Measurements from ENCODE around the gene SKA3. TPM values are rescaled to one million over a fixed set of nuclear protein-coding genes. Genes with fewer than 3 reads are reported as not detected.

SKA3 gene
- total RNA-seq, 5 donors from 2014 or later (not counting 1 experiment from before 2014, with no cell fraction given): 0.69 to 2.7 (median 0.98) TPM

- ATAC-seq (replicated peaks in 1 of 4) (no peak), DNase-seq (no peak)
- Histone ChIP-seq H3K4me1 (ENCODE audit: control insufficient read depth in 1 of 2, extremely low read depth in 1 of 2, insufficient read depth in 2 of 2, low read length in 2 of 2) (no peaks in the 10 kb centered on the region), H3K27me3 (replicated peaks in 1 of 2; ENCODE audit: control insufficient read depth in 2 of 2, extremely low read depth in 1 of 2, insufficient read depth in 2 of 2, low read length in 1 of 2) (peaks cover 0 to 11% of the 10 kb centered on the region in 2 experiments), H3K9me3 (no peaks in the 10 kb centered on the region), H3K4me3 (ENCODE audit: control insufficient read depth in 1 of 2, extremely low read depth in 1 of 2, low read length in 1 of 2) (no peak overlapping the region), H3K27ac (ENCODE audit: low read length) (no peak overlapping the region), H3K36me3 (ENCODE audit: control insufficient read depth in 2 of 2, extremely low read depth in 1 of 2, insufficient read depth in 1 of 2, low read length in 1 of 2) (no peaks in the 10 kb centered on the region)
- Mint-ChIP-seq H3K9me3 (no peaks in the 10 kb centered on the region), H3K36me3 (no peaks in the 10 kb centered on the region), H3K27ac (no peak overlapping the region), H3K27me3 (peaks cover 3 to 6% of the 10 kb centered on the region in 2 donors), H3K4me3 (no peak overlapping the region), H3K4me1 (no peaks in the 10 kb centered on the region)
- 96% methylated on average over 25 of the region's 37 CpGs for WGBS (ENCODE audit: insufficient coverage)
- ChIA-PET POLR2A (no interaction called here), CTCF (no interaction called here)
These were observed 71.9 kb downstream of the SKA3 start for GRCh38 chr13:21104199-21105019.

Other genes with a start within 250 kb of the SKA3 start
- 1 to 10 TPM in 4 of 5 donors, under 1 TPM in 1; 0.88 to 4.2 (median 2.7) TPM for gene LATS2, start 115.0 kb downstream of the SKA3 start, total RNA-seq
- 100 to 1,000 TPM; 142 to 236 (median 170) TPM for gene SAP18, start 36.4 kb downstream of the SKA3 start, total RNA-seq
- 10 to 100 TPM; 11.0 to 18.6 (median 16.4) TPM for gene MRPL57, start 106 bp upstream of the SKA3 start, total RNA-seq

All from T-cell (primary cell).